Esophagus squamous epithelium (tissue), 4 donors: ENCODE measurements around the gene SPOCK1.

ENCODE experiments used
- POLR2A ChIP-seq, 4 donors: fragments of 450-650 bp; IDR thresholded peaks; one replicate each; pipeline ENCODE4 v1.6.1; 2017; ENCODE audit warnings: antibody characterized with exemption in 4 of 4, mild to moderate bottlenecking in 4 of 4, moderate library complexity in 3 of 4
- TF ChIP-seq, protein P1 (sequence below), 6 experiments: fragments of 450-650 bp in 4 of 6; fragments of 200-600 bp in 2 of 6; sonication (generic) in 2 of 6; IDR thresholded peaks; one replicate each; pipeline ENCODE4 v1.5.1; 2016 to 2019; ENCODE audit warnings: antibody characterized with exemption in 6 of 6, mild to moderate bottlenecking in 4 of 6, moderate library complexity in 4 of 6

DNA sequence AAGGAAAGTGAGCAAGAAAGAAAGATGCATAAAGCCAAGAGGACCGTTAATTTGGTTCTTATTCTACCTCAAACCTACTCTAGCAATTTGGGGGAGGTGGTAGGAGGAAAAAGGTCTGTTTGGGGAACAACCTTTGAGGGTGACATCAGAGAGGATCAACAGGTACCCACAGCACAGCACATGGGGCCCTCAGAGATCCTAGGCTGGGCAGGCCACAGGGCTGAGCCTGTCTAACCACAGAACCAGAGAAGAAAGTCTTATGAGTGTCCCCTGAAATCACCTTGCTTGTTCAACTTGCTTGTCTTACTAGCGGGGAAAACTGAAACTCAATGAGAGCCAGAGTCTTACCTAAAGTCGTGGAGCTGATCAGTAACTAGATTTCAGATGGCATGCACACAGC, 385.2 kb downstream of the SPOCK1 start:
- TF ChIP-seq POLR2A (IDR thresholded peaks at IDR 0.05): no peak
- TF ChIP-seq, protein P1, sequence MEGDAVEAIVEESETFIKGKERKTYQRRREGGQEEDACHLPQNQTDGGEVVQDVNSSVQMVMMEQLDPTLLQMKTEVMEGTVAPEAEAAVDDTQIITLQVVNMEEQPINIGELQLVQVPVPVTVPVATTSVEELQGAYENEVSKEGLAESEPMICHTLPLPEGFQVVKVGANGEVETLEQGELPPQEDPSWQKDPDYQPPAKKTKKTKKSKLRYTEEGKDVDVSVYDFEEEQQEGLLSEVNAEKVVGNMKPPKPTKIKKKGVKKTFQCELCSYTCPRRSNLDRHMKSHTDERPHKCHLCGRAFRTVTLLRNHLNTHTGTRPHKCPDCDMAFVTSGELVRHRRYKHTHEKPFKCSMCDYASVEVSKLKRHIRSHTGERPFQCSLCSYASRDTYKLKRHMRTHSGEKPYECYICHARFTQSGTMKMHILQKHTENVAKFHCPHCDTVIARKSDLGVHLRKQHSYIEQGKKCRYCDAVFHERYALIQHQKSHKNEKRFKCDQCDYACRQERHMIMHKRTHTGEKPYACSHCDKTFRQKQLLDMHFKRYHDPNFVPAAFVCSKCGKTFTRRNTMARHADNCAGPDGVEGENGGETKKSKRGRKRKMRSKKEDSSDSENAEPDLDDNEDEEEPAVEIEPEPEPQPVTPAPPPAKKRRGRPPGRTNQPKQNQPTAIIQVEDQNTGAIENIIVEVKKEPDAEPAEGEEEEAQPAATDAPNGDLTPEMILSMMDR (IDR thresholded peaks at IDR 0.05): no peak
